GM10266 (cell line): ENCODE measurements around the gene ZNF638.

Experiments
- DNase-seq: peaks from one replicate; pipeline ENCODE4 v3.0.0; 2012; ENCODE audit errors: extremely low spot score
- CTCF ChIP-seq: IDR thresholded peaks from 2 replicates; pipeline ENCODE4 v1.5.1; 2012; ENCODE audit warnings: mild to moderate bottlenecking, low read depth; ENCODE audit not compliant: control insufficient read depth, insufficient read depth; ENCODE audit errors: missing control alignments

Gene ZNF638

GRCh38 chr2:71459084-71459431 is 127.5 kb downstream of the ZNF638 start:
- no peak for TF ChIP-seq CTCF
- DNase-seq = no peak

- DNase-seq = no peak
- TF ChIP-seq CTCF = no peak
Measured at GRCh38 chr2:71460056-71460455, 128.5 kb downstream of the ZNF638 start.

GRCh38 chr2:71460595-71461303 is 129.2 kb downstream of the ZNF638 start:
- DNase-seq = no peak
- peak; percentile 36 for TF ChIP-seq CTCF

- no peak for DNase-seq
- TF ChIP-seq CTCF = no peak
Measured at GRCh38 chr2:71461304-71461671, 129.7 kb downstream of the ZNF638 start.

- DNase-seq = no peak
- no peak for TF ChIP-seq CTCF
Measured at GRCh38 chr2:71462056-71462605, 130.5 kb downstream of the ZNF638 start.

- no peak for TF ChIP-seq CTCF
- DNase-seq = no peak
Measured at GRCh38 chr2:71462641-71463341, 131.2 kb downstream of the ZNF638 start.

GRCh38 chr2:71463342-71463654 is 131.7 kb downstream of the ZNF638 start:
- TF ChIP-seq CTCF = no peak
- DNase-seq = no peak
